Measurements from ENCODE around the gene DISC1. TPM values are rescaled to one million over a fixed set of nuclear protein-coding genes. Genes with fewer than 3 reads are reported as not detected.
"Not testable (repeated sequence)": the region's sequence is repeated elsewhere in the genome, so short reads cannot be mapped to it uniquely, and the experiment has no call there.

Gene DISC1
- polyA plus RNA-seq, 1 experiment, result 5.4 TPM

GRCh38 chr1:231965615-231966014, 339.0 kb downstream of the DISC1 start:
- Histone ChIP-seq H3K9me3 (ENCODE audit: control insufficient read depth, insufficient read depth, low read length) (no peaks in the 10 kb centered on the region), H3K4me3 (ENCODE audit: low read depth, low read length) (no peak overlapping the region), H3K27me3 (ENCODE audit: control insufficient read depth, insufficient read depth, low read length) (no peaks in the 10 kb centered on the region), H3K27ac (ENCODE audit: low read depth, low read length) (no peak overlapping the region)
- POLR2A ChIA-PET, result no interaction called here
- TF ChIP-seq CTCF (IDR thresholded peaks at IDR 0.05; ENCODE audit: low read depth, low read length), result no peak
- DNase-seq (ENCODE audit: low read depth, low spot score), result no peak
- CTCF ChIA-PET, result interaction anchor here (0.6 kb wide), 1 partner anchor 48 kb away, joined by 3 read pairs; no protein-coding TSS in a partner anchor

- H3K4me3 ChIP-seq (ENCODE audit: low read depth, low read length), result no peak overlapping the region
- DNase-seq (ENCODE audit: low read depth, low spot score), result no peak
- H3K27ac ChIP-seq (ENCODE audit: low read depth, low read length), result no peak overlapping the region
- H3K27me3 ChIP-seq (ENCODE audit: control insufficient read depth, insufficient read depth, low read length), result no peaks in the 10 kb centered on the region
- ChIA-PET POLR2A (no interaction called here), CTCF (no interaction called here)
- H3K9me3 ChIP-seq (ENCODE audit: control insufficient read depth, insufficient read depth, low read length), result no peaks in the 10 kb centered on the region
- TF ChIP-seq CTCF (IDR thresholded peaks at IDR 0.05; ENCODE audit: low read depth, low read length), result no peak
These were observed 340.4 kb downstream of the DISC1 start for GRCh38 chr1:231966983-231967382.

- ChIA-PET POLR2A (interaction anchor here (0.6 kb wide), 2 partner anchors 116 to 436 kb away, joined by 3 to 6 read pairs; no protein-coding TSS in a partner anchor), CTCF (no interaction called here)
- Histone ChIP-seq H3K9me3 (ENCODE audit: control insufficient read depth, insufficient read depth, low read length) (no peaks in the 10 kb centered on the region), H3K4me3 (ENCODE audit: low read depth, low read length) (no peak overlapping the region), H3K27me3 (ENCODE audit: control insufficient read depth, insufficient read depth, low read length) (no peaks in the 10 kb centered on the region), H3K27ac (ENCODE audit: low read depth, low read length) (no peak overlapping the region)
- TF ChIP-seq CTCF (IDR thresholded peaks at IDR 0.05; ENCODE audit: low read depth, low read length), result no peak
- DNase-seq (ENCODE audit: low read depth, low spot score), result no peak
These were observed 342.5 kb downstream of the DISC1 start for GRCh38 chr1:231969076-231969475.

GRCh38 chr1:231969761-231970160, 343.2 kb downstream of the DISC1 start:
- POLR2A ChIA-PET, result interaction anchor here (0.6 kb wide), 1 partner anchor 435 kb away, joined by 3 read pairs; no protein-coding TSS in a partner anchor
- H3K9me3 ChIP-seq (ENCODE audit: control insufficient read depth, insufficient read depth, low read length); H3K27me3 ChIP-seq (ENCODE audit: control insufficient read depth, insufficient read depth, low read length); H3K27ac ChIP-seq (ENCODE audit: low read depth, low read length); DNase-seq (ENCODE audit: low read depth, low spot score); H3K4me3 ChIP-seq (ENCODE audit: low read depth, low read length); CTCF ChIA-PET: not testable (repeated sequence)

- Histone ChIP-seq H3K4me3 (ENCODE audit: low read depth, low read length) (no peak overlapping the region), H3K9me3 (ENCODE audit: control insufficient read depth, insufficient read depth, low read length) (no peaks in the 10 kb centered on the region), H3K27me3 (ENCODE audit: control insufficient read depth, insufficient read depth, low read length) (no peaks in the 10 kb centered on the region), H3K27ac (ENCODE audit: low read depth, low read length) (no peak overlapping the region)
- ChIA-PET POLR2A (no interaction called here), CTCF (no interaction called here)
- DNase-seq (ENCODE audit: low read depth, low spot score), result no peak
- no peak for TF ChIP-seq CTCF (IDR thresholded peaks at IDR 0.05; ENCODE audit: low read depth, low read length)
These were observed 344.1 kb downstream of the DISC1 start for GRCh38 chr1:231970684-231971083.
